GM18511 (cell line): ENCODE measurements around the gene NTNG2.

Experiments used
- ATAC-seq: cut with Tn5 transposase; IDR thresholded peaks from one replicate; pipeline ENCODE4 v1.9.1; 2021; ENCODE audit warnings: mild to moderate bottlenecking, moderate library complexity; ENCODE audit not compliant: unreplicated experiment

Gene NTNG2

DNA sequence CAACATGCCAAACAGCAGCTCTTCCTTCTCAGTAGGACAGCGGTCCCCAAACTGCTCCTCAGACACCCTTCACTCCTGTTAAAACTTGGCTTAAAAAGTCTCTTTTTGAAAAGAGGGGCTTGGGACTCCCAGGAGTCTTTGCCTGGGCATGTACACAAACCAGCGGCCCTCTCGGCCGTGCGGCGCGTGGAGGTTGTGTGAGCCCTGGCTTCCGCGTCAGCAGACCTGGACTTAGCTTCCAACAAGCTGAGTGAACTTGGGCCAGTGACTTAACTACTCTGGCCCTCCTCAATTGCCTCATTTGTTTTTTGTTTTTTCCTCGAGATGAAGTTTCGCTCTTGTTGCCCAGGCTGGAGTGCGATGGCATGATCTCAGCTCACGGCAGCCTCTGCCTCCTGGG is 15.3 kb upstream of the NTNG2 start:
- ATAC-seq, result no peak

DNA sequence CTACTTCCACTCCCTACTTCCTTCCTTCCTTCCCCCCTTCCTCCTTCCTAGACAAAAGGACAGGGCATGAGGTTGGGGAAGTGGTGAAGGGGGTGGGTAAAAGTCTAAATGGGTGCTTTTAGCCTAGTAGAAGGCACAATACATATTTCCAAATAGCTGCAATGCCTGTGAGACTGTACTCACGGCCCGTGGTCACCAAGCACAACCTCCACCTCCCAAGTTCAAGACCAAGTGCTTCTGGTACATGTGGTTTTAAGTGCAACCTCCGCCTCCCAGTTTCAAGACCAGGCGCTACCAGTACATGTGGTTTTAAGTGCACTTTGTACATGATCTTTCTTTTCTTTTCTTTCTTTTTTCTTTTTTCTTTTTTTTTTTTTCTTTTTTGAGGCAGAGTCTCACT is 14.5 kb upstream of the NTNG2 start:
- ATAC-seq, result no peak

DNA sequence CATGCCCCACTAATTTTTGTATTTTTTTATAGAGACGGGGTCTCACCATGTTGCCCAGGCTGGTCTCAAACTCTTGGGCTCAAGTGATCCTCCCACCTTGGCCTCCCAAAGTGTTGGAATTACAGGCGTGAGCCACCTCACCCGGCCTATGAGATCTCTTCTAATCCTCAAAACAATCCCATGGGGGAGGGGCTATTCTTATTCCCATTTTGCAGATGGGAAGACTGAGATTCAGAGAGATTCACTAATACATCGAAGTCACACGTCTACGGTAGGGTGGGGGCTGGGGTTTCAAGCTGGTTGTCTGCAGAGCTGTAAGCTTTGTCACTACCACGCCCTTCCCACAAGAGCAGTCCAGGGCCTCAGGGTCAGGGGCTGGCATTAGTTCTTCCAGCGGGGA is 14.0 kb upstream of the NTNG2 start:
- ATAC-seq, result no peak

DNA sequence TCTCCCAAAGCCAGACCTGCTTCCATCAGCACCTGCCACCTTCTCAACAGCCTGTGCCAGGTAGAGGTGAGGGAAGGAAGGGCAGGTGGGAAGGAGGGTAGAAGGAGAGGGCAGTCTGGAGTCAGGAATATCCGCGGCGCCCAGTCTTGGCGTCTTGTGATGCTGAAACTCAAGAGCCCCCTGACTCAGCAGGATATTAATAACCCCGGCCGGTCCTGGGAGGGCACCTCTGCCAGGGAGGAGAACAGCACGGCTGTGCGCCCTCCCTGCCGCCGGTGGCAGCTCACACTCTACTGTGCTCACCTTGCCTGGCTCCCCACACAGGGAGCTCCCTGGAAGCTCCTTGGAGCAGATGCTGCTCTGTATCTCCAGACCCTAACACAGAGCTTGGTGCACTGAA is 11.6 kb upstream of the NTNG2 start:
- no peak for ATAC-seq

DNA sequence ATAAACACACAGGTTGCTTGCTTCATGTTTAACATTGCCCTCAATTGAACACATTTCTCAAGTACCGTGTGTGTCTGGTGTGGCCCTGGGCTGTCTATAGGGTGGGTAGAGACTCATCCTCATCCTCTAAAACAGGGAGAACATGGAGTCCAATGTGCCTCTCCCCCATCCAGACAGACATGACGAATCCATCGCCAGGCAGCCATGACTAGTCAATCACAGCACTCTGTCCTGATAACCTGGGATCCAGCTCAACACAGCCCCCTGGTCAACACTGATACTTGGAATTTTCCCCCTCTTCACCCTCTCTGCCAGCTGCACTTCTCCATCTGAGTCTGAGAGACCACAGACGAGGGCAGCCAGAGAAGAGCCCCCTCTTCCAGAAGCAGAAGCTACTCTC is 10.7 kb upstream of the NTNG2 start:
- no peak for ATAC-seq

DNA sequence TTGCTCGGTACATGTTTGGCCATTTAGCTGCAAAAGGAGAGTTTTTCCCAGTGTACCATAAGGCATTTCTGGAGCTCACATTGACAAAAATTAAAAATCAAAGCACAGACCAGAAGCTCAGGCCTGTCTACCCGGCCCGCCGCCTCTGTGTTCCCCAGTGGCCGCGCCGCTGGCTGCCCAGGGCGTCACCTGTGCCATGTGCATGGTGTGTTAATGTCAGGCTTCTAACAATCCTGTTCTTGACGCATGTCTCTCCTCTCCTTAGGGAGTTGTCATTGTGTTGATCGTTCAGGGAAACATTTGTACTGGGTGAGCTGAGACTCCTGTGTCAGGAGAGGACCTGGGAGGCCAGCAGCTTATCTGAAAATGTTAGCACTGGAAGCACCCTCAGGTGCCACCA is 9.6 kb upstream of the NTNG2 start:
- no peak for ATAC-seq

DNA sequence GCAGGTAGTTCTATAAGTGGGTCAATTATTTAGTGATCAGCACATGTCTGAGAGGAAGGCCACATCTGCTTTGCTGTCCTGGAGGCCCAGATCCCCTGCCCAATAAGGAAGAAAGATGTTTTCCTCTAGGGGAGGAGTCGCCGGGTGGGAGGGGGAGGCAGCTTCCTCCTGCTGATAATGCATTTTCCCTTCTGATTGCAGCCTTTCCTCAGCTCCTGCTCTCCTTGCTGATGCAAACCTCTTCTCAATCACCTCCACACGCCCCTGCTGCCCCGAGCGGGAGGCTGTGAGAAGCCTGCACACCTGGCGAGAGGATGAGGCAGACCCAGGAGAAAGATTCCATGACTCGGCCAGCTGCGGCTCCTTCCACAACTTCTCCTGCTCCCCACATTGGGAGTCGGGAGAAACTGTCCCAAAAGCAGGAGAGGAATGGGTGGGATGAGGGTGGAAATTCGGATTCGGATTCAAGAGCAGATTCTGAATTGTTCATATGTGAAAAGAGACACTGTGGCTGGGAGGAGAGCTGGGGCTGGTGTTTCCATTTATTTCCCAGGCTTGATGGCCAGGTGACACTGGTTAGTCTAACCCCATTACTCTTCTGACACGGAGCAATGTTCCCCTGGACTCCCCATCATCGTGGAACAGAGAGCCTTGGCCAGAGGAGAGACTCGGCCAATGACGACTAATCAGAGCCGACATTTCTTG is 6.8 kb upstream of the NTNG2 start:
- ATAC-seq, result no peak

DNA sequence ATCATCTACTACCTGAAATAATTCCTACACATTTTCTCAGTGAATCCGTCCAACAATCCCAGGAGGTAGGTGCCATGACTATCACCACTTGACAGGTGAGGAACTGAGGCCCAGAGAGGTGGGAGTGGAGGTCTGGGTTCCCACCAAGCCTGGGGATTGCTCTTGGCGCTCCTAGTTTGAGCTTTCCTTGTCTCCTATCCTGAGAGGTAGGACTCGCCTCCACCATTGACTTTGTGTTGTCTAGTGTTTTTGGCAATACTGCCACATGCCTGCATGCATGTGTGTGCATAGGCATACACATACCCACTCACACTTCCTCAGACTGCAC is 6.3 kb upstream of the NTNG2 start:
- no peak for ATAC-seq

DNA sequence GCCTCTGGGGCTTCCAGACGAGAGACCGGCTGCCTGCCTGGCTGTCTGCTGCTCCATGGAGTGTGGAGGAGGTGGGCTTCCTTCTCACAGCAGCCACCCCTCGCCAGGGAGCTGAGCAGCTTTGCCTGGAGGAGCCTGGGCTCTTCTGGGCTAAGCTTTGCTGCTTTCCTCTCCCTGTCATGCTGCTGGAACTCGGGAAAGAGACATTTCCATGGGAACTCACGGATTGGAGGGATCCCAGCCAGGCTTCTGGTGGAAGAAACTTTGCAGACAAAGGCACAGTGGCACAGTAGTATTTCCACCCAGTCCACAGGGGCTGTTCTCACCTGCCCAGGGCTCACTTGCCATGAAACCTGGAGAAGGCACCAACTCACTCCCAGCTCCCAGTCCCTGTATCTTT is 5.6 kb upstream of the NTNG2 start:
- ATAC-seq, result no peak

DNA sequence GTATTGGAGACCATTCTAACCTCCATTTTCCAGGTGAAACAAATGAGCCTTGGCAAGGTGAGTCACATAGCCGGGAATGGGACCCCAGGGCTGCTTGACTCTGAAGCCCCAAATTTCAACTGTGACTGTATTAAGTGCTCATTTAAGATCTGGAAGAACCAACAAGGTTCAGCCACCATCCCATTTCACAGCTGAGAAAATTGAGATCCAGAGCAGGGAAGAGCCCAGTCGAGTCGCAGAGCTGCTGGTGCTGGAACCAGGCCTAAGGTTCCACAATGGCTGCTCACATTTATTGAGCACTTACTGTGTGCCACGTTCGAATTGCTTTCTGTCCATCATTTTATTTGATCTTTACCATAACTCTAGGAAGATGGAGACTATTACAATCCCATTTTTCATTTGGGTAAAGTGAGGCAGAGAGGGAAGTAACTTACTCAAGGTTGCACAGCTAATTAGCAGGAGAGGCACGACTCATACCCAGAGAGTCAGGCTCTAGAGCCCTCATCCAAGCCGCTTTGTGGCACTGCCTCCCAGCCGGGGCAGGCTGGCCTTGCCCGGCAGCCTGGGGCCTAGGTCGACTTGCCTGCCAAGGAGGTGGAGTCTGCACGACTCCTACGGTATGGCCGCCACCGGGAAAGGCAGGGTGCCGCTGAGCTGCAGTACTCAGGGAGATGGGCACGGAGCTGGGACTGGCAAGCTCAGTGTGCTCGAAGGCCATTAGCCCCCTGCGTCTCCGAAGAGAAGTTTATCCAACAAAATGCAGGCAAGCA is 4.3 kb upstream of the NTNG2 start:
- ATAC-seq, result no peak

DNA sequence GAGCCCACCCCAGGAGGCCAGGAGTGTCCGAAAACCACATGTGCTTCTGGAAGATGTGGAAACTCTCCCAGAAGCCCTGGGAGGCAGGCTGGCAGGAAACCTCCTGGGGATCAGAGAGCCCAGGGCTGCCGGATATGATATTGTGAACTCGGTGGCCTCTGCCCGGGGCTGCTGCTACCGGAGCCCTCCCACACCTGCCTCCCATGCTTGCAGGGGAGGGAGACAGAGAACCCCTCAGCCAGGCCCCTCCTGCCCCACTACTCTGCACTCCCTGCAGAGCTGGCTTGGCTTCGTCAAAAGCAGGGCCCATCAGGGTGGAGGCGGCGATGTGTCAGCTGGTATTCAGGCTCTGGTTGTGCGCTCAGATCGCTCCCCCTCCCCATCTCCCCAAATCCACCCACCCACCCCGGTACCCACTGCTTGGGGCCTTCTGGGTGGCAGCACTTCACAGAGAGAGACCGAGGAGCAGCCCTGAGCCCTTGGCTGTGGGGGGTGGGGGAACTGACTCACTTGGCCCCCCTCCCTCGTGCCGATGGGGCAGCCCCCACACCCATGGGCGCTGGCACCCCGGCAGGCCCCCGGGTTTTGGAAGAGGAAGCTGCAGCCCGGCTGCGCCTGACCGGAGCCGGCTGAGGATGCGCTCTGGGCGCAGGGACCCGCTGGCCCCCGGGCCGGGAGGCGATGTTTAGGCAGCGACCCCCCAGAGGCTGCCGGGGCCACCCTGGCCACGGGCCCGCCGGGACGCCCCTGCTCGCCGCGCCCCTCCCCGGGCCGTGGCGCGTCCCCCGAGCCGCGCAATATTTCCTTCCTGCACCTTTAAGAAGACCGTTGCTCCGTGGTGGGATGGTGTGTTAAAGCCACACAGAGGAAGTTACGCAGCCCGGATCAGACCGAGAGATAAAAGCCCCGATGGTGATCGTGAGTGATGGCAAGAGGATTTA is 786 bp upstream of the NTNG2 start:
- ATAC-seq, result no peak

DNA sequence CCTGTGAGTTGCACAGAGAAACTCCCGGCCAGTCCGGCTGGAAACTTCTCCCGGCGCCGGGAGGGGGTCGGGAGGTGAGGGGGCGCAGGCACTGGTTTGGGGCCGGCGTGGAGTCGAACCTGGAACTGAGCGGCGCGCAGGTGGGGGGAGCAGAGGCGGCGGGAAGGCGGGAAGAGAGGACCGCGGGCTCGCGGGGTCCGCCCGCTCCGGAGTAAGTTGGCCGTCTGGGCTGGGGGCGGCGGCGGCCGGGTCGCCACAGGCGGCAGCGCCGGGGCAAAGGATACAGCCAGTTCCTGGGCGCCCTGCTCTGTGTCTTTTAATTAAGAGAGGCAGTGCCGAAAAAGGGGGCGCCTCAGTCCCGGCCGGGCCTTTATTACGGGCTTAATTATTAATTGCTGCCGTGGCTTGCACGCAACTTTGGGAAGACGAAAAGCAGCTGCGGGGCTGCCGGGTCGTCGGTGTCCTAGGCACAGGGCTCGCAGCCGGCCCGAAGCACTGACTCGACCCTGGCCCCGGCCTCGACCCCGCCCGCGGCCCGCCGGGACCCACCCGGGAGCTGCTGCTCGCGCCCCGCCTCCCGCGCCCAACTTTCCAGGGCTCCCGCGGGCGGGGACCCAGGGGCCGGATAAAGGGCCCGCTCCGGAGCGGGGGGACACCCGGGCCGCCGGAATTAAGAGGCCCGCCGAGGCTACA is 1.1 kb downstream of the NTNG2 start:
- ATAC-seq, result no peak

DNA sequence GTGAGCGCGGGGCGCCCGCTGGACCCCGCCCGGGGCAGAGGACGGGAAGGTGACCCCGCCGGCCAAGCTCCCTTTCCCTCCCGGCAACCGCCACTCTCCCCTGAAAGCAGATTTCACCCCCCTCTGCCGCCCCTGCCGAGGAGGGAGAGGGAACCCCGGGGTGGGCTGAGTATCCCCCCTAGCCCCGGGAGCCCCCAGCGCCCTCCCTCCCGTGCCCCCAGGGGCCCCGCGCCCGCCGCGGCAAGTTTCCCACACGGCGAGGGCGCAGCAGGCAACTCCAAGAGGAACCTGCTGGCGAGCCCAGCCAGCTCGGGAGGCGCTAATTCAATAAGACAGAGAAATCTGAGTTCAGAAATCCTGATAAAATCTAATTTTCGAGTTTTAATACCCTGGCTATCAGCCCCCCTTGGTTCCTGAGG is 1.6 kb downstream of the NTNG2 start:
- ATAC-seq, result no peak

DNA sequence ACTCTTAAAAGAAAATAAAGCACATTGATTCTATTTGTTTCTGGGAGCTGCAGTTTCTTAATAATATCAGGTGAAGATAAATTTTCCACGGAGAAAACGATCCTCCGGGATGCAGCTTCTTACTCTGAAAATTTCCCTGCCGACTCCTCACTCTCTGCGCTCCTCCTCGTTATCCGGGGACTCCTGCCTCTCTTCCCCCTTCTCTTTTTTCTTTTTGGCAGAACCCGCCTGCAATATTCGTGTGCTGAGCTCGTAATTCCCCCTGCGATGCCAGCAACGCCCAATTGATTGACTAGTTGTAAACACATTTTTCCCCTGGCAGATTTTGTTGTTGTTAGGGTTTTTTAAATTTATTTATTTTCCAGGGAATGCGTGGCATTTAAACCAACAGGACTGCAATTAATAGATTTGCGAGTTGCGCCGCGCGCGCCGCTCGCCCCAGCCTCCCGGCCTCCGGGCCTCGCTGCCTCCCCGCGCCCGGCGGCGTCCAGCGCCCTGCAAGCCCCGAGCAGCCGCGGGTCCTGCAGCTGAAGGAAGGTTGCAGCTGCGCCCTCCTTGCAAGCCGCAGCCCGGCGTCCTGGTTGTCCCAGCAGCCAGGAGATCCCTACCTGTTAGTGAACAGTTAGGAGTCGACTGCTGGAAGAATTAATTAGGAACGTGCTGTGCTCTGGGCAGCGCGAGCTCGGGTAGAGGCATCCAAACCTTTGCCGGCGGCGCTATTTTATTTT is 2.2 kb downstream of the NTNG2 start:
- ATAC-seq, result no peak

DNA sequence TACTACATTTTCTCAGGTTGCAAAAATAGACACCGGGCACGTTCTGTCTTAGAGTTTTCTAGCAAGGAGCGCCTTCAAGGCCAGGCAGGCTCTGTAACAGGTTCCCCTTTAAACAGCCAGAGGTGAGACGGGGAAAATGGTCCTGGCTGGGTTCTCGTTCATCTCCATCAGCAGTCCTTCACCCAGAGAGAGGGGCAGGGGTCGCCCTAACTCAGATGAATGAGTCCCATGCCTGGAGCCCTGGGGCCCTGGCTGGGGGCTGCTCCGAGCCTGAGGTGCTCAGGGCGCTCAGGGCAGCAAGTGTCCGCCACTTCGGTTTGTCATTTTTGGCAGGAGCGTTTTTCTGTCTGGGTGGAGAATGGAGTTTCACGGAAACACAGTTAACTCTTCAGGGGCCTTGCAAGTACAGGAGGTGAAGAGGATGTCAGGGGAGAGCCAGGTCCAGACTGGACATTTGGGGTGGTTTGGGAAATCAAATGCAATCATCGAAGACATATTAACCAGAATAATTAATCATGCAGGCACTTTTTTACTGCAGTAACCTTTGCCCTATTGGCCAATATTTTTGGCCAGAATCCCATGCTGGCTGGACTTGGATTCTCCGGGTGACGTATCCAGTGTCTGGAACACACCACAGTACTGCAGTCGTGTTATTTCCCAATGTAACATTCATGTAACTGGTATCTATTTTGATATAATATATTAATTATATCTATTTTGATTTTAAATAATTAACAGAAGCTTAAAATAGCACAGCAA is 2.9 kb downstream of the NTNG2 start:
- ATAC-seq, result no peak

DNA sequence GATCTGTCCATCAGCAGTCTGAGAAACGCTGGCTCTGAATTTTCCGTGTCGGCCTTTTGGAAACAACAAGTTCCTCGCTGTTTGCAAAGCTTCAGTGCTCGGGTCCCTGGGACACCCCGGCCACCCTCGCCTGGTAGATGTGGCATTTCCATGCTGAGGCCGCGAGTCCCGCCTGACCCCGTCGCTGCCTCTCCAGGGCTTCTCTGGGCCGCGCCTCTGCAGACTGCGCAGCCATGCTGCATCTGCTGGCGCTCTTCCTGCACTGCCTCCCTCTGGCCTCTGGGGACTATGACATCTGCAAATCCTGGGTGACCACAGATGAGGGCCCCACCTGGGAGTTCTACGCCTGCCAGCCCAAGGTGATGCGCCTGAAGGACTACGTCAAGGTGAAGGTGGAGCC is 4.7 kb downstream of the NTNG2 start:
- ATAC-seq, result no peak

DNA sequence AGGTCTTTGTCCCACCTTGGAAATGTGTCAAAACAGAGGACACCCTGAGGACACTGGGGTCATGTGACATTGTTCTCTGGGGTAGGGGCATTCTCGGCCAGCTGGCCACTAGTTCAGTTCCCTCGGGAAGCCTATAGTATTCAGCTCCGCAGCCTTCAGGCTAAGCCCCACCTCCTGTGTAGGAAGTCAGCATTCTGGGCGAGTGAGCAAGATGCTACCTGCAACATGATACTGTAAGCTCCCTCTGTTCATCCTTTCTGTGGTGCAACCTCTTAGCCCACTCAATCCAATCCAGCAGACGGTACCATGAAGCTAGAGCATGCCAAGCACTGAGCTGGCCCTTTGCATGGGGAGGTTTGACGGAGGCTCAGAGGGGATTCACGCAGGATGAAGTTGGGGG is 5.3 kb downstream of the NTNG2 start:
- ATAC-seq, result no peak

DNA sequence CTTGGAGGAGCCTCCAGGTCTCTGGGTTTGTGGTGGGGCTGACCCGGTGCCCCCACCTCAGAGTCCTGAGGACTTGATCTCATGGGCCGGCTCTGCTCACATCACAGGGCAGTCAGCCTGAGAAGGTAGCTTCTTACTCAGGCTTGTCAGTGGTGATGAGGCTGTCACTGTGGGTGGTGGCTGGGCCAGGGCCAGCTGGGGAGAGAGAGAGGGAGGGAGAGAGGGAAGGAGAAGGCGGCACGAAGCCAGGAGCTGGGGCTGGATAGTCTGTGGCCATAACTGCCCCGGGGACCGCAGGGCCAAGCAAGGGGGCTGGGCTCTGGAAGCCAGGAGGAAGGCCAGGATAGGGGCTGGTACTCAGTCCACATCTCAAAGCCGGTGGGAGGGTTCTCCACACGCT is 6.5 kb downstream of the NTNG2 start:
- ATAC-seq, result no peak

DNA sequence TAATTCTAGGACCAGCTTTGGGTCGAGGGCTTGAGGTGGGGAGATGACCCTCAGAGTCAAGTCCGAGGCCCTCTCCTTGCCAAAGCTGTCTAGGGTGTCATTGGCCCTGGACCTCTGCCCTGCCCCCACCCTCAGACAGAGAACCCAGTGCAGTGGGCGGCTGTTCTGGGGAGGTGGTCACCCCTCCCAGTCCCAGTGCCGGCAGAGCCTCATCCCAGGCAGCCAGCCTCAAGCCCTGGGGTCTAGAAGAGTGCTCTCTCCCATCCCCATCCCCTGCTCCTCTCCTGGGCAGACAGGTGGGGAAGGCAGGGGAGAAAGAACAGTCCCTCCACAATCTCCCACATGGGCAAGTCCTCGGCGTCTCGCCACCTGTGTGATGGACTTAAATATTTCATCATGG is 7.0 kb downstream of the NTNG2 start:
- no peak for ATAC-seq
